NB4 (cell line): ENCODE data around the gene PLCB3.

Experiments
- MYC ChIP-seq: IDR thresholded peaks from 2 replicates; pipeline ENCODE4 v1.6.1; 2011; ENCODE audit warnings: low read depth, low read length
- POLR2A ChIP-seq: IDR thresholded peaks from 2 replicates; pipeline ENCODE4 v1.6.1; 2011; ENCODE audit warnings: mild to moderate bottlenecking; ENCODE audit not compliant: insufficient read length; ENCODE audit errors: extremely low read depth
- TF ChIP-seq, protein P1 (sequence below): IDR thresholded peaks from one replicate; pipeline ENCODE4 v1.5.1; 2012; ENCODE audit warnings: low read depth, low read length
- TF ChIP-seq, protein P2 (sequence below): IDR thresholded peaks from 2 replicates; pipeline ENCODE4 v1.6.1; 2011; ENCODE audit warnings: low read depth, low read length

DNA sequence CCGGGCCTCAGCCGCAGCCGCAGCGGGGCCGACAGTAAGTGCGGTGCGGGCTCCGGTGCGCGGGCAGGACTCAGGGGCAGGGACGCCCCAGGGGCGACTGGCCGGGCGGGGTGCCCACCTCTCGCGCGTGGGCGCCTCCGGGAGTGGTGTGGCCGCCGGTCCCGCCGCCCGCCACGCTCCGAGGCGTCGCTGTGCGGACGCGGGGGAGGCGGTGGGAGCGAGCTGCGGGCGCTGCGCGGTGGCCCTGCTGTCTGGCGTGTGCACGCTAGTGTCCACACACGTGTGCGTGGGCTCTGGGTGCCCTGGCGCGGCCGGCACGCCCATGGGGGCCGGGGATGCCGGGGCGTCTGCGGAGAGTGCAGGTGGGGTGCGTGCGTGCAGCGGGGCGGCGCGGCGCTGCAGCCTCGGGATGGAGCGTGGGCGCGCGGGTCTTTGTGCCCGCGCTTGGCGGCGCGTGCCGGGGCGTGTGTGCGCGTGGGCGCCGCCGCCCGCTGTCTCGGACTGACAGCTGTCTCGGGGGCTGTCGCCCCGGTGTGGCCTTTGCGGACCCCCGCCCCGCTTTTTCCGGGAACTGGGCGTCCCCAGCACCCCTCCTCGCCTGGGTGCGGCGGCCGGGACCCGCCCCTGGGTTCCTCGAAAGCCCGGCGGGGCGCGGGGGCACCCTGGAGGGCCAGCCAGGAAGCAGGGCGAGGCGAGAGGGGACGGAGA lies 40.6 kb downstream of the PLCB3 start:
- TF ChIP-seq, protein P1, sequence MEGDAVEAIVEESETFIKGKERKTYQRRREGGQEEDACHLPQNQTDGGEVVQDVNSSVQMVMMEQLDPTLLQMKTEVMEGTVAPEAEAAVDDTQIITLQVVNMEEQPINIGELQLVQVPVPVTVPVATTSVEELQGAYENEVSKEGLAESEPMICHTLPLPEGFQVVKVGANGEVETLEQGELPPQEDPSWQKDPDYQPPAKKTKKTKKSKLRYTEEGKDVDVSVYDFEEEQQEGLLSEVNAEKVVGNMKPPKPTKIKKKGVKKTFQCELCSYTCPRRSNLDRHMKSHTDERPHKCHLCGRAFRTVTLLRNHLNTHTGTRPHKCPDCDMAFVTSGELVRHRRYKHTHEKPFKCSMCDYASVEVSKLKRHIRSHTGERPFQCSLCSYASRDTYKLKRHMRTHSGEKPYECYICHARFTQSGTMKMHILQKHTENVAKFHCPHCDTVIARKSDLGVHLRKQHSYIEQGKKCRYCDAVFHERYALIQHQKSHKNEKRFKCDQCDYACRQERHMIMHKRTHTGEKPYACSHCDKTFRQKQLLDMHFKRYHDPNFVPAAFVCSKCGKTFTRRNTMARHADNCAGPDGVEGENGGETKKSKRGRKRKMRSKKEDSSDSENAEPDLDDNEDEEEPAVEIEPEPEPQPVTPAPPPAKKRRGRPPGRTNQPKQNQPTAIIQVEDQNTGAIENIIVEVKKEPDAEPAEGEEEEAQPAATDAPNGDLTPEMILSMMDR = no peak
- TF ChIP-seq, protein P2, sequence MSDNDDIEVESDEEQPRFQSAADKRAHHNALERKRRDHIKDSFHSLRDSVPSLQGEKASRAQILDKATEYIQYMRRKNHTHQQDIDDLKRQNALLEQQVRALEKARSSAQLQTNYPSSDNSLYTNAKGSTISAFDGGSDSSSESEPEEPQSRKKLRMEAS = no peak
- no peak for TF ChIP-seq POLR2A
- TF ChIP-seq MYC = no peak
